Measurements from ENCODE around the gene CPNE5. TPM values are rescaled to one million over a fixed set of nuclear protein-coding genes. Genes with fewer than 3 reads are reported as not detected.

The CPNE5 gene
- 1 to 10 TPM in 1 of 2 donors, under 1 TPM in 1; 0.25 to 3.0 TPM for total RNA-seq

DNA sequence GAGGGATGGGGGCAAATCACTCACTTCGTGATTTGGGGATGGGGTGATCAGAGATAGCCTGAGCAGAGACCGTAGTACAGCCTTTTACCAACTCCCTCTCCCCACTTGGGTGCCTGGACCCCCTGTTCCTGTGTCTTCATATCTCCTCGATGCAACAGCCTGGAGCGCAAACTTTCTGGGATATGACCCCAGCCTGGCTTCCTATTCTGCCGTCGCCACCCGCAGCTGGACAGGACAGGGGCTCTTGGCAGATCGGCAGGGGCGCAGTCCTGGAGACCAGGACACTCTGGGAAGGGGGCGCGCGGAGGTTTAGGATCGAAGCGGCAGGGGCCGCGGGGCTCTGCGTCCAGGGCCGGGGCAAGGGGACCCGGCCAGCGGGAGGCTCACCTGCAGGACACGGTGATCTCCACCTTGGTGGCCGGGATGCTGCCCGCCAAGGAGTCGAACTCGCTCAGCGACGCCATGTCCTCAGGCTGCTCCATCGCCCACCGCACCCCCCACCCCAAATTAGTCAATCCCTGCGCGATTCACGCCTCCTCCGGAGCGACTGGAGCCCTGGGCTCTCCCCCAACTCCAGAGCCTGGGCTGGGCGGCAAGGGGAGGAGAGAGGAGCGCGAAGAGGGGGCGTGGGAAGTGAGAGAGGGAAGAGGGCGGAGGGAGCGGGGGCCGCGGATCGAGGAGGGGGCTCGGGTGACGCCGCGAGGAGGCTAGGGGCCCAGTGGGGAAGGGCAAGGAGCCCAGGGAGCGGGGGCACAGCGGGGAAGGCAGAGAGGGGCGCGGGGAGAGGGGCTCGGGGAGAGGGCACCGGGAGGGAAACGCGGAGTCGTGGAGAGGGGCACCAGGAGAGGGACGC lies at the start of gene CPNE5:
Gene CPNE5, minus strand, starts transcription at position 549 of the 853 bp plus-strand sequence. Its CDS starts 67 bp downstream, at position 482.
- Mint-ChIP-seq H3K27ac (no peak within 1 kb of the TSS), H3K9me3 (no peaks in the 10 kb centered on the region), H3K36me3 (peaks cover 6% of the 10 kb centered on the region in 2 donors)
- DNase-seq (ENCODE audit: low spot score in 2 of 2) = peak in 1 of 2 donors; percentile 20
- ATAC-seq = peak in 1 of 2 donors; percentile 20

- ATAC-seq (no peak), DNase-seq (ENCODE audit: low spot score in 2 of 2) (no peak)
- Mint-ChIP-seq H3K27ac (no peak overlapping the region), H3K9me3 (no peaks in the 10 kb centered on the region), H3K36me3 (peaks cover 0 to 5% of the 10 kb centered on the region in 2 donors)
These were observed 48.9 kb upstream of the CPNE5 start for GRCh38 chr6:36888115-36888643.

- ATAC-seq (no peak), DNase-seq (ENCODE audit: low spot score in 2 of 2) (no peak)
- Mint-ChIP-seq H3K27ac (peak overlapping the region in 1 of 2 donors; percentile 86), H3K36me3 (peaks cover 0 to 5% of the 10 kb centered on the region in 2 donors), H3K9me3 (no peaks in the 10 kb centered on the region)
These were observed 47.8 kb upstream of the CPNE5 start for GRCh38 chr6:36886950-36887618.

GRCh38 chr6:36885461-36886401 lies 46.5 kb upstream of the CPNE5 start, which contains the start of gene C6orf89:
TSS of gene C6orf89 (plus strand) at chr6:36885952. CDS start at chr6:36899445, 13,493 bp downstream.
- DNase-seq (ENCODE audit: low spot score in 2 of 2) (peak; percentile 95 to 96), ATAC-seq (peak; percentile 100)
- H3K36me3 Mint-ChIP-seq = peaks cover 0 to 5% of the 10 kb centered on the region in 2 donors
- no peaks in the 10 kb centered on the region for H3K9me3 Mint-ChIP-seq
- H3K27ac Mint-ChIP-seq = peak within 1 kb of the TSS; percentile 94 to 96

DNA sequence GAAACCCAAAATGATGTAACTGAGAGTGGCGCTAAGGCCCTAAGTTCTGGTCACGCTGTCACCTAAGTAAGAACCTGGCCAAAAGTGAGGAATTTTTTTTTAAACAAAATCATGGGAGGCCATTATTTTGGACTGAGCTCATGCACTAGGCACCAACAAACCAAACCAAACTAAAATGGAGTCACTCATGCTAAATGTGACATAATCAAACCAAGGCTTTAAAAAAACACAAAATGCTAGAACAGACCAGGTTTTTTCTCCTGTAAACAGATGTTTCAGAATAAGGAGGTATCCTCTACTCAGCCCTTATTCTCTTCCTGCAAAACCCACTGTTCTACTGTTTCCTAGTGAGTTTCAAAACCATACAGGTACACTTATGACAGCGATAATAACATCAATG lies 45.4 kb upstream of the CPNE5 start:
- no peak for DNase-seq (ENCODE audit: low spot score in 2 of 2)
- H3K36me3 Mint-ChIP-seq = peaks cover 0 to 5% of the 10 kb centered on the region in 2 donors
- H3K9me3 Mint-ChIP-seq = no peaks in the 10 kb centered on the region
- no peak for ATAC-seq
- peak overlapping the region in 1 of 2 donors; percentile 96 for H3K27ac Mint-ChIP-seq

DNA sequence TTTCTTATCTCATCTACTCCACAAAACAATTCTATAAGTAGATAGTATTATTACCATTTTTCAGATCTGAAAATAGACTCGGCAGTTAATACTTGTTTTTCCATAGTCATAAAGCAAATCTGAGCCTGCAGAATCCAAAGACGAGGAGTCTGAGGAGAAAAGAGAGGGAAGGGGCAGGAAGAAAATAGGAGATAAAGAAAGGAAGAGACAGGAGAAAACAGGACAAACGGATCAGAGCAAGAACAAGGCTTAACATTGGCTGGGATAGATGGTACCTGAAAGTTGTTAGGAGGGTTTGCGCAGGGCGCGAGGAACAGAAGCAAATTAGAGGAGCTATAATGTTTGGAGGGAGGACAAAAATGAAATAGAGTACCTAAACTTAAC lies 36.0 kb upstream of the CPNE5 start:
- H3K27ac Mint-ChIP-seq = peak overlapping the region; percentile 95 to 100
- H3K9me3 Mint-ChIP-seq = no peaks in the 10 kb centered on the region
- DNase-seq (ENCODE audit: low spot score in 2 of 2) (no peak), ATAC-seq (no peak)
- H3K36me3 Mint-ChIP-seq = peaks cover 24 to 32% of the 10 kb centered on the region in 2 donors

DNA sequence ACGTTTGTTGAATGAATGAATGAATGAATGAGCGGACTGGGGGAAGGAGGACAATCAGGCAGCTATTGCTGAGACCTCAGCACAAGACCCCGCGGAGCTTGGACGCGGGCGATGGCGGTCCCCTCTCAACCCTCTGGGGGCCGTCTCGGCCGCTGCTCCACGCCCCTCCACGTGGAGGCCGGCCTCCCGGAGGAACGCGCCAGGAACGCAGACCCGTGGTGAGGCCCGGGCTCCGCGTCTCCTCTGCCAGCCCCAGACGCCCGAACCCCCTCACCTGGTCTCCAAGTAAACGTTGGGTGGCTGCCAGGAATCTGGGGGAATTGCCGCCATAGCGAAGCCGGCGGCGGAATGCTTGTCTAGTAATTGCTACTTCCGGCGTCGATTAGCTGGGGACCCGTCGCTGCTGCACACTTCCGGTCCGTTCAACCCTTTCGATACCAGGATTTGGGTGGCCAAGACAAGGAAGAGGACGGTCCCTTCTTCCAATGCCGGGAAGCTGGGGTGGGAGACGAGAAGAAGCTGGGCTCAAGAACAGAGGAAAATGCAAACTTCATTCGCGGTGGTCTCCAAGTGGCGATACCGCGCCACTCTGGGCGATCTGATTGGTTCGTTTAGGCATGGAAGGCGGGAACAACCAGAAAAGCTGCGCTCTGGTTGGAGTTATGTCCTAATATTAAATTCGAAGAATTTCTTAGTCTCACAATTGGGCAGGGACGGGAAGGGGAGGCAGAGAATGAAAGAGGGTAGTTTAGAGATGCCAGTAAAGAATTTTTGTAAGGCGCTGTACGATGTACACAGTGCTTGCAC lies 35.4 kb upstream of the CPNE5 start, which contains the start of gene PPIL1:
Gene PPIL1, minus strand, starts transcription at position 361 of the 807 bp plus-strand sequence. Its CDS starts 31 bp downstream, at position 330.
- ATAC-seq (peak; percentile 73 to 75), DNase-seq (ENCODE audit: low spot score in 2 of 2) (peak; percentile 83 to 84)
- no peaks in the 10 kb centered on the region for H3K9me3 Mint-ChIP-seq
- H3K27ac Mint-ChIP-seq = peak within 1 kb of the TSS; percentile 95 to 100
- peaks cover 29 to 32% of the 10 kb centered on the region in 2 donors for H3K36me3 Mint-ChIP-seq

DNA sequence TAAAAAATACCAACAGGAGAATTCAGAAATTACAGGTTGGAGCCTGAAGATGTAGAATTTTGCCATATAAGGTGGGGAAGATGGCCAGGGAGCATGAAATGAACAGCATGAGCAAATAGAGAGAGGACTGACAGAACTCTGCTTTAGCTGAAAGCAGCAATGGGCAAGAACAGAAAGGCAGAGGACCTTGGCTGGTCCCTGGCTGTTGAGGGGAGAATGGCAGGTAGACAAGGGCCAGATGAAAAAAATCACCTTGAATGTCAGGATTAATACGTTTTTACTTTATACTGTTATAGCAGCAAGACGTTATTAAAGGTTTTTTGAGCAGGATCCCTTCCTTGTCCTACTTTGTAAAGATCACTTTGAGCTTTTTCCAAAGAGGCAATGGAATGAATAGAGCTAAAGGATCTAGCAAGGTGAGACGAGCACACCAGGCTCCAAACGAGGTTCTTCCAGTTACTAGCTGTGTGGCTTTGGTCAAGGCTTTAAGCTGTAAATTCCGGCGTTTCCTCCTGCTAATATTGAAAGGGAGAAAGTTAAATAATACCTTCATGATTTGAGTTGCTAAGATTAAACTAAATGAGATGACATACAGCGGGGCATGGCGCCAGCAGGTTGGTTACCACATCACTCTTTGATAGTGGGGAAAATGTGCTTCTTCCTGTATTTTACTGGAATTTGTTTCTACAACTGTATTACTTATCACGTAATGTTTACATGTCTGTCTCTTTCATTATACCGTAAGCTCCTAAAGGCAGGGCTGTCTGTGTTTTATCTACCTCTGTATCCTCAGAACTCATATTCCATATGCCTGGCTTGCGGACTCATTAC lies 34.6 kb upstream of the CPNE5 start:
- peak in 1 of 2 donors; percentile 25 for DNase-seq (ENCODE audit: low spot score in 2 of 2)
- peak overlapping the region; percentile 95 to 100 for H3K27ac Mint-ChIP-seq

GRCh38 chr6:36873115-36873514 lies 33.9 kb upstream of the CPNE5 start:
- Mint-ChIP-seq H3K9me3 (no peaks in the 10 kb centered on the region), H3K36me3 (peaks cover 35 to 40% of the 10 kb centered on the region in 2 donors), H3K27ac (peak overlapping the region; percentile 88 to 95)
- ATAC-seq (no peak), DNase-seq (ENCODE audit: low spot score in 2 of 2) (no peak)

More for the DNA sequence above, 34.6 kb upstream of the CPNE5 start:
- Mint-ChIP-seq H3K9me3 (no peaks in the 10 kb centered on the region), H3K36me3 (peaks cover 32 to 34% of the 10 kb centered on the region in 2 donors)
- ATAC-seq = no peak

DNA sequence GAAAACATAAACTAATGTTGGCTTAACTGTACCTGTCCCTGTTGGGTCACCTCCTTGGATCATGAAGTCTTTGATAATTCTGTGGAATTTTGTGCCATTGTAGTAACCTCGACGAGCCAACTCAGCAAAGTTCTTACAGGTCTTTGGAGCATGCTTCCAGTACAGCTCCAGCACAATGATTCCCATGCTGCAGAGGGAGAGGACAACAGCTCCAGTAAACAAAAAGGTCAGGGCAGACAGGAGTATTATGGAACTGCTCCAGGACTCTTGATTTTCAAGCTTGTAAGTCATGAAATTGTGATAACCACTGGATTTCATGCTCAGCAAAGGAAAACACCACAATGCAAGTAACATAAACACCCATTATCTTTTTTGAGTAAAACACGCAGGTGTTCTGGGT lies 32.4 kb upstream of the CPNE5 start:
- Mint-ChIP-seq H3K36me3 (peaks cover 46 to 54% of the 10 kb centered on the region in 2 donors), H3K9me3 (no peaks in the 10 kb centered on the region), H3K27ac (peak overlapping the region in 1 of 2 donors; percentile 79)
- DNase-seq (ENCODE audit: low spot score in 2 of 2) = no peak
- ATAC-seq = no peak

- H3K9me3 Mint-ChIP-seq = no peaks in the 10 kb centered on the region
- H3K36me3 Mint-ChIP-seq = peaks cover 47 to 59% of the 10 kb centered on the region in 2 donors
- DNase-seq (ENCODE audit: low spot score in 2 of 2) (no peak), ATAC-seq (no peak)
- peak overlapping the region in 1 of 2 donors; percentile 56 for H3K27ac Mint-ChIP-seq
These were observed 28.4 kb upstream of the CPNE5 start for GRCh38 chr6:36867471-36868224.

- H3K9me3 Mint-ChIP-seq = no peaks in the 10 kb centered on the region
- H3K27ac Mint-ChIP-seq = peak overlapping the region; percentile 45 to 88
- DNase-seq (ENCODE audit: low spot score in 2 of 2) = no peak
- ATAC-seq = no peak
- peaks cover 47 to 59% of the 10 kb centered on the region in 2 donors for H3K36me3 Mint-ChIP-seq
These were observed 26.6 kb upstream of the CPNE5 start for GRCh38 chr6:36865835-36866234.

DNA sequence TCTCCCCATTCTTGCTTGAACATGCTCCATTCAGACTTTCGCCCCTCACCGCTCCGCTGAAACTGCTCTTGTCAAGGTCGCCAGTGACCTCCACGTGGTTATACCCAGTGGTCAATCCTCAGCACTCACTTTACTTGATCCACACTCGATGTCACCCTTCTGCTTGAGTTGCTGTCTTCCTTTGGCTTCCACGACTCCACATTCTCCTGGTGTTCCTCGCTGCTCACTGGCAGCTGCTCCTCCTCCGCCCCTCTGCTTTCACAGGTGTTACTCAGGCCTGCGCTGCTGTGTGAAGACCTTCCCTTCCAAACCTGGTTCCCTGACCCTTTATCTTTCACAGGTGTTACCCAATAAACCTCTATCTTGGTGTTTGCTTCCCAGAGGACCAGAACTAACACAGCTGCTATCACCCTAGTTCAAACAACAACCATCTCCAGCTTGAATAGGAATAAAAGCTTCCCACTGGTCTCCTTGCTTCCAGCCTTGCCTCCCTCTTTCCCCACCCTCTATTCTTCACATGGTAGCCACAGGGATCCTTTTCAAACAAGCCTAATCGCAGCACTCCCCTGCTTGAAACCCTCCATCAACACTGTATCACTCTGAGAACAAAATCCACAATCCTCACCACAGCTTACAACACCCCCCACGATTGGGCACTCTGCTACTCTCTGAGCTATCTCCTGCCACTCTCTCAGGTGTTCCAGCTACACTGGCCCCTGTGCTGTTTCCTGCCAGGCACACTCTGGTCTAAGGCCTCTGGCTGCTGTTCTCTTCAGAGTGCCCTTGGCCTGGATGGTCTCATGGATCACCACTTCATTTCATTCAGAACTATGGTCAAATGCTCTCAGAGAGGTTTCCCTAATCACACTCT lies 24.7 kb upstream of the CPNE5 start:
- peak overlapping the region; percentile 17 to 29 for H3K27ac Mint-ChIP-seq
- H3K36me3 Mint-ChIP-seq = peaks cover 45 to 46% of the 10 kb centered on the region in 2 donors
- no peaks in the 10 kb centered on the region for H3K9me3 Mint-ChIP-seq
- ATAC-seq (no peak), DNase-seq (ENCODE audit: low spot score in 2 of 2) (no peak)
